ENCODE data around the gene ATRIP. TPM values are rescaled to one million over a fixed set of nuclear protein-coding genes. Genes with fewer than 3 reads are reported as not detected.

The ATRIP gene
- total and polyA plus RNA-seq, 2 of the 4 experiments (the other 2 are of a cell fraction) = 6.8 to 10.8 TPM

DNA sequence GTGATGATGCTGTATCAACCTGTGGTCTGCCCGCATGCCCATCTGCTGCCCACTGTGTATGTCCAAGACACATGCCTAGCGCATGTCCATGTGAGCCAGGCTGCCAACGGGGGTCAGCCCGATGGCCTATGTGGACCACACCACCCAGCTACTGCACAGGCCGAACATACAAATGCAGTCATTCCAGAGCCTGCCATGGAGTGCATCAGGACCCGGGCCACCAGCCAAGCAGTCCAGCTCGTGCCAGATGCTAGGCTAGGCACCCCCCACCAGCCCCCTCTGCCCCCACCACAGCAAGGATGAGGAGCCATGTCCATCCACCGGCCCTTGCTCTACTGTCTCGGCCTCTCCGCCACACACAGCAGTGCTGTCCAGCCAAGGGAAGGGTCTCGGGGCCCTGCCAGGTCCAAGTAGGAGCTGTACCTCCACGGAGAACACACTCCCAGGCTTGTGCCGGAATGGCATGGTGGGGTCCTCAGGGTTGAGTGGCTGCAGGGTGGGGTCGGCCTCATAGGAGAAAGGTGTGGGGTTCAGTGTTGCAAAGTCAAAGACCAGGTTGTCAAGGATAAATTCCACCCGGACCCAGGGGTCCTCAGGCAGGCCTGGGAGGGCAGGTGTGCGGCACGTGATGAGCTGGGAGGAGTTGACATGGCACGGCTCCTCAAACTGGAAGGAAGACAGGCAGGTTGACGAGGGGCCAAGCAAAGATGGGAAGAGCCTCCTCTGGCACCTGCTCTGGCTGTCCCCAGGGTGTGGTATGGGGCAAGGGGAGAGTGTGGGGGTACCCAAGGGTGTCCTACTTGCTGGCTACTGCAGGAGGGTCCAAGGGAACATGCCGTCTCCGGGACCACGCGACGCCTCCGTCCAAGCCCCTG, 31.9 kb upstream of the ATRIP start:
- dilution Hi-C loops (cut with HindIII; ENCODE audit: low sequenced_read_pairs, unreplicated experiment) = no loop called here
- ATAC-seq (ENCODE audit: low read depth) = no peak

More for the DNA sequence above, 31.9 kb upstream of the ATRIP start:
- Histone ChIP-seq H4K91ac (ENCODE audit: insufficient read depth, low read depth, low read length) (no peak overlapping the region), H2AK9ac (replicated peaks; ENCODE audit: low read depth, low read length, poor library complexity) (no peak overlapping the region), H2BK5ac (ENCODE audit: low read depth, low read length, poor library complexity, severe bottlenecking) (no peak overlapping the region), H4K5ac (ENCODE audit: low read depth, low read length) (no peak overlapping the region), H3K36me3 (ENCODE audit: control insufficient read depth, insufficient read depth, low read length) (peaks cover 71% of the 10 kb centered on the region), H3K4ac (ENCODE audit: low read depth, low read length) (no peak overlapping the region), H3K14ac (replicated peaks; ENCODE audit: low read depth, low read length) (no peak overlapping the region), H2AFZ (replicated peaks; ENCODE audit: low read length, poor library complexity) (no peak overlapping the region), H3K9me1 (ENCODE audit: insufficient read depth, low read length) (no peaks in the 10 kb centered on the region), H4K8ac (ENCODE audit: low read depth in 2 of 2, low read length in 2 of 2) (no peak overlapping the region), H2BK20ac (ENCODE audit: low read depth, low read length) (no peak overlapping the region), H3K18ac (ENCODE audit: low read depth, low read length) (no peak overlapping the region), H3K9me3 (ENCODE audit: control insufficient read depth, insufficient read depth, low read length) (no peaks in the 10 kb centered on the region), H3K79me1 (ENCODE audit: low read depth in 1 of 2, low read length in 2 of 2) (no peaks in the 10 kb centered on the region), H4K20me1 (ENCODE audit: insufficient read depth, low read length) (no peaks in the 10 kb centered on the region; the same call in 1 of the 2 replicates), H3K27me3 (ENCODE audit: control insufficient read depth, insufficient read depth, low read length) (no peaks in the 10 kb centered on the region), H3K4me1 (ENCODE audit: control insufficient read depth, insufficient read depth, low read length) (no peaks in the 10 kb centered on the region), H3K56ac (ENCODE audit: extremely low read depth, insufficient read depth, low read length) (no peak overlapping the region), H2AK5ac (ENCODE audit: low read depth, low read length) (no peak overlapping the region), H3K4me2 (ENCODE audit: low read depth, low read length) (no peak overlapping the region), H2BK120ac (ENCODE audit: low read depth, low read length) (no peak overlapping the region), H3K9ac (ENCODE audit: low read depth, low read length) (no peak overlapping the region), H2BK15ac (ENCODE audit: low read depth, low read length) (no peak overlapping the region), H3K4me3 (ENCODE audit: insufficient read depth, low read depth, low read length) (no peak overlapping the region), H3K23ac (ENCODE audit: low read depth, low read length) (no peak overlapping the region), H3K27ac (ENCODE audit: insufficient read depth, low read length) (no peak overlapping the region)
- in situ Hi-C loops (cut with MboI; ENCODE audit: low sequenced_read_pairs) (no loop called here), intact Hi-C loops (cut with micrococcal nuclease) (no loop called here)
- no peak for DNase-seq
- TF ChIP-seq, protein P1, sequence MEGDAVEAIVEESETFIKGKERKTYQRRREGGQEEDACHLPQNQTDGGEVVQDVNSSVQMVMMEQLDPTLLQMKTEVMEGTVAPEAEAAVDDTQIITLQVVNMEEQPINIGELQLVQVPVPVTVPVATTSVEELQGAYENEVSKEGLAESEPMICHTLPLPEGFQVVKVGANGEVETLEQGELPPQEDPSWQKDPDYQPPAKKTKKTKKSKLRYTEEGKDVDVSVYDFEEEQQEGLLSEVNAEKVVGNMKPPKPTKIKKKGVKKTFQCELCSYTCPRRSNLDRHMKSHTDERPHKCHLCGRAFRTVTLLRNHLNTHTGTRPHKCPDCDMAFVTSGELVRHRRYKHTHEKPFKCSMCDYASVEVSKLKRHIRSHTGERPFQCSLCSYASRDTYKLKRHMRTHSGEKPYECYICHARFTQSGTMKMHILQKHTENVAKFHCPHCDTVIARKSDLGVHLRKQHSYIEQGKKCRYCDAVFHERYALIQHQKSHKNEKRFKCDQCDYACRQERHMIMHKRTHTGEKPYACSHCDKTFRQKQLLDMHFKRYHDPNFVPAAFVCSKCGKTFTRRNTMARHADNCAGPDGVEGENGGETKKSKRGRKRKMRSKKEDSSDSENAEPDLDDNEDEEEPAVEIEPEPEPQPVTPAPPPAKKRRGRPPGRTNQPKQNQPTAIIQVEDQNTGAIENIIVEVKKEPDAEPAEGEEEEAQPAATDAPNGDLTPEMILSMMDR (conservative IDR thresholded peaks at IDR 0.05; ENCODE audit: low read depth, low read length) = no peak
- TF ChIP-seq BHLHE40 (IDR thresholded peaks at IDR 0.05; ENCODE audit: low read depth, low read length) (no peak), MAZ (IDR thresholded peaks at IDR 0.05; ENCODE audit: borderline replicate concordance, low read depth, low read length) (no peak), MAFK (IDR thresholded peaks at IDR 0.05; ENCODE audit: low read depth, low read length) (no peak), RFX5 (IDR thresholded peaks at IDR 0.05; ENCODE audit: low read depth, low read length) (no peak), FOS (IDR thresholded peaks at IDR 0.05; ENCODE audit: low read depth, low read length) (no peak), SMC3 (IDR thresholded peaks at IDR 0.05; ENCODE audit: low read depth, low read length) (no peak)
- TF ChIP-seq, protein P2, sequence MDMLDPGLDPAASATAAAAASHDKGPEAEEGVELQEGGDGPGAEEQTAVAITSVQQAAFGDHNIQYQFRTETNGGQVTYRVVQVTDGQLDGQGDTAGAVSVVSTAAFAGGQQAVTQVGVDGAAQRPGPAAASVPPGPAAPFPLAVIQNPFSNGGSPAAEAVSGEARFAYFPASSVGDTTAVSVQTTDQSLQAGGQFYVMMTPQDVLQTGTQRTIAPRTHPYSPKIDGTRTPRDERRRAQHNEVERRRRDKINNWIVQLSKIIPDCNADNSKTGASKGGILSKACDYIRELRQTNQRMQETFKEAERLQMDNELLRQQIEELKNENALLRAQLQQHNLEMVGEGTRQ (IDR thresholded peaks at IDR 0.05; ENCODE audit: low read depth, low read length) = no peak
- TF ChIP-seq, protein P3, sequence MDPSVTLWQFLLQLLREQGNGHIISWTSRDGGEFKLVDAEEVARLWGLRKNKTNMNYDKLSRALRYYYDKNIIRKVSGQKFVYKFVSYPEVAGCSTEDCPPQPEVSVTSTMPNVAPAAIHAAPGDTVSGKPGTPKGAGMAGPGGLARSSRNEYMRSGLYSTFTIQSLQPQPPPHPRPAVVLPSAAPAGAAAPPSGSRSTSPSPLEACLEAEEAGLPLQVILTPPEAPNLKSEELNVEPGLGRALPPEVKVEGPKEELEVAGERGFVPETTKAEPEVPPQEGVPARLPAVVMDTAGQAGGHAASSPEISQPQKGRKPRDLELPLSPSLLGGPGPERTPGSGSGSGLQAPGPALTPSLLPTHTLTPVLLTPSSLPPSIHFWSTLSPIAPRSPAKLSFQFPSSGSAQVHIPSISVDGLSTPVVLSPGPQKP (IDR thresholded peaks at IDR 0.05; ENCODE audit: borderline replicate concordance, low read depth, low read length) = no peak
- WGBS, 2 experiments (ENCODE audit: extremely low coverage in 2 of 2, insufficient read length in 1 of 2) = 93% methylated on average over 16 of the region's 25 CpGs; no CpG with 5 or more reads in 1 of the 2 experiments
- CTCF ChIA-PET = interaction anchor here (1.1 to 1.3 kb wide), 2 partner anchors 14 to 22 kb away, joined by 3 to 4 read pairs; no protein-coding TSS in a partner anchor
- BruUV-seq (replicated peaks) = no TSS peak
- POLR2A ChIA-PET (ENCODE audit: unreplicated experiment) = interaction anchor here (0.5 kb wide), 1 partner anchor 10 kb away, joined by 3 read pairs; no protein-coding TSS in a partner anchor

Measured in IMR-90 (cell line).